Glutamatergic neuron (in vitro differentiated cells): ENCODE data around the gene SALL1. TPM values are rescaled to one million over a fixed set of nuclear protein-coding genes. Genes with fewer than 3 reads are reported as not detected.

Source experiments
- DNase-seq: peaks from one replicate; pipeline ENCODE4 v3.0.0; 2022
- H3K27ac Mint-ChIP-seq: one replicate; pipeline ENCODE4 v1.8.0; 2020; ENCODE audit warnings: mild to moderate bottlenecking, mixed read lengths, inconsistent platforms; ENCODE audit not compliant: unreplicated experiment
- H3K27me3 Mint-ChIP-seq: one replicate; pipeline ENCODE4 v1.8.0; 2020; ENCODE audit warnings: mild to moderate bottlenecking, moderate library complexity, mixed read lengths, inconsistent platforms; ENCODE audit not compliant: unreplicated experiment
- H3K36me3 Mint-ChIP-seq: one replicate; pipeline ENCODE4 v1.8.0; 2020; ENCODE audit warnings: mild to moderate bottlenecking, mixed read lengths, inconsistent platforms; ENCODE audit not compliant: unreplicated experiment
- H3K4me1 Mint-ChIP-seq: one replicate; pipeline ENCODE4 v1.8.0; 2020; ENCODE audit warnings: mild to moderate bottlenecking, low read depth, mixed read lengths, inconsistent platforms; ENCODE audit not compliant: unreplicated experiment
- H3K4me3 Mint-ChIP-seq: one replicate; pipeline ENCODE4 v1.8.0; 2020; ENCODE audit warnings: mild to moderate bottlenecking, mixed read lengths, inconsistent platforms; ENCODE audit not compliant: unreplicated experiment
- H3K9me3 Mint-ChIP-seq: one replicate; pipeline ENCODE4 v1.8.0; 2020; ENCODE audit warnings: mild to moderate bottlenecking, moderate library complexity, mixed read lengths, inconsistent platforms; ENCODE audit not compliant: unreplicated experiment
- CTCF ChIP-seq: fragments of 200-600 bp; sonication (generic); IDR thresholded peaks from one replicate; pipeline ENCODE4 v1.5.0; 2021; ENCODE audit not compliant: partially characterized antibody, unreplicated experiment
- total RNA-seq: library from RNA; stranded (reverse); fragmentation: NEBNext Ultra II Directional; extraction: Animal tissue kit (Norgen Biotek cat#: 25700); gene quantifications from one replicate; pipeline ENCODE4 v1.2.1, GENCODE V29; 2021; ENCODE audit not compliant: unreplicated experiment

Gene SALL1
- total RNA-seq, 1 donor from 2014 or later, result 35.7 TPM

- DNase-seq, result no peak
- H3K9me3 Mint-ChIP-seq, result peaks cover 8% of the 10 kb centered on the region
- peaks cover 24% of the 10 kb centered on the region for H3K27me3 Mint-ChIP-seq
- no peak for TF ChIP-seq CTCF
- no peak overlapping the region for H3K27ac Mint-ChIP-seq
- H3K36me3 Mint-ChIP-seq, result no peaks in the 10 kb centered on the region
- H3K4me1 Mint-ChIP-seq, result peaks cover 45% of the 10 kb centered on the region
- peak overlapping the region; percentile 97 for H3K4me3 Mint-ChIP-seq
Measured at GRCh38 chr16:51155820-51156806, 5.0 kb upstream of the SALL1 start.

GRCh38 chr16:51155199-51155607, 4.1 kb upstream of the SALL1 start:
- Mint-ChIP-seq H3K4me3 (peak overlapping the region; percentile 97), H3K27ac (peak overlapping the region; percentile 18), H3K36me3 (no peaks in the 10 kb centered on the region), H3K27me3 (peaks cover 22% of the 10 kb centered on the region), H3K9me3 (peaks cover 7% of the 10 kb centered on the region), H3K4me1 (peaks cover 45% of the 10 kb centered on the region)
- no peak for DNase-seq
- no peak for TF ChIP-seq CTCF

- Mint-ChIP-seq H3K27me3 (peaks cover 22% of the 10 kb centered on the region), H3K9me3 (peaks cover 8% of the 10 kb centered on the region), H3K27ac (peak overlapping the region; percentile 85)
Measured at GRCh38 chr16:51154271-51155171, 3.5 kb upstream of the SALL1 start.

GRCh38 chr16:51153577-51154031, 2.5 kb upstream of the SALL1 start:
- Mint-ChIP-seq H3K4me1 (peaks cover 34% of the 10 kb centered on the region), H3K36me3 (no peaks in the 10 kb centered on the region), H3K27me3 (peaks cover 22% of the 10 kb centered on the region)

More at GRCh38 chr16:51154271-51155171, 3.5 kb upstream of the SALL1 start:
- no peak for TF ChIP-seq CTCF
- peak; percentile 53 for DNase-seq
- peak overlapping the region; percentile 97 for H3K4me3 Mint-ChIP-seq
- H3K4me1 Mint-ChIP-seq, result peaks cover 41% of the 10 kb centered on the region
- H3K36me3 Mint-ChIP-seq, result no peaks in the 10 kb centered on the region

More at GRCh38 chr16:51153577-51154031, 2.5 kb upstream of the SALL1 start:
- peak overlapping the region; percentile 97 for H3K4me3 Mint-ChIP-seq
- DNase-seq, result no peak
- TF ChIP-seq CTCF, result no peak
- peak overlapping the region; percentile 69 for H3K27ac Mint-ChIP-seq
- peaks cover 7% of the 10 kb centered on the region for H3K9me3 Mint-ChIP-seq
